Esophagus muscularis mucosa (tissue), 4 donors: ENCODE results near the gene ACOXL. TPM values are rescaled to one million over a fixed set of nuclear protein-coding genes. Genes with fewer than 3 reads are reported as not detected.

Source experiments
- DNase-seq: peaks from one replicate; pipeline ENCODE4 v3.0.0-alpha.2; 2017; ENCODE audit errors: extremely low spot score
- H3K27ac ChIP-seq, 4 donors: fragments of 200-600 bp; sonication (generic); replicated peaks in 1 of 4; 1 replicate in 3 of 4; 2 replicates in 1 of 4; pipeline ENCODE4 v1.5.1; 2016 to 2019; ENCODE audit warnings: mild to moderate bottlenecking in 1 of 4
- H3K27me3 ChIP-seq, 4 donors: fragments of 200-600 bp; sonication (generic); one replicate each; pipeline versions ENCODE4 v1.5.1 to v1.6.0; 2016 to 2019
- H3K36me3 ChIP-seq, 4 donors: fragments of 200-600 bp; sonication (generic); one replicate each; pipeline ENCODE4 v1.5.1; 2016 to 2019
- H3K4me1 ChIP-seq, 4 donors: fragments of 200-600 bp; sonication (generic); one replicate each; pipeline ENCODE4 v1.5.1; 2016 to 2019
- H3K4me3 ChIP-seq, 4 donors: fragments of 200-600 bp; sonication (generic); 1 replicate in 2 of 4; 2 replicates in 2 of 4; pipeline ENCODE4 v1.5.1; 2016 to 2019; ENCODE audit warnings: mild to moderate bottlenecking in 4 of 4, moderate library complexity in 1 of 4
- H3K9me3 ChIP-seq, 4 donors: fragments of 200-600 bp; sonication (generic); 1 replicate in 3 of 4; 2 replicates in 1 of 4; pipeline ENCODE4 v1.5.1; 2016 to 2019
- EP300 ChIP-seq: sonication (generic); formaldehyde crosslinking; IDR thresholded peaks from one replicate; pipeline ENCODE4 v1.6.1; 2017; ENCODE audit warnings: antibody characterized with exemption
- POLR2A ChIP-seq: fragments of 450-650 bp; IDR thresholded peaks from one replicate; pipeline ENCODE4 v1.6.1; 2017; ENCODE audit warnings: antibody characterized with exemption, moderate library complexity, mild to moderate bottlenecking, low read depth
- POLR2AphosphoS5 ChIP-seq, 2 donors: sonication (generic); formaldehyde crosslinking; IDR thresholded peaks; one replicate each; pipeline ENCODE4 v1.6.1; 2017; ENCODE audit warnings: antibody characterized with exemption in 2 of 2
- WGBS: methylation state at CpG from one replicate; pipeline ENCODE4 v1.1.5; 2018; 5-methylcytosine and 5-hydroxymethylcytosine counted together
- intact Hi-C: fragments of 100-400 bp; cut with DNase I; formaldehyde crosslinking; loops from one replicate; pipeline ENCODE4 v1.15.1; 2023
- total RNA-seq, 4 donors: library from RNA; depleted of rRNA; stranded (reverse); fragments of >200 nt; gene quantifications; one replicate each; pipeline versions ENCODE4 v1.1.0 to v1.2.1, GENCODE V29; 2016
- TF ChIP-seq, protein P1 (sequence below), 3 experiments: fragments of 200-600 bp in 2 of 3; fragments of 450-650 bp in 1 of 3; sonication (generic) in 2 of 3; IDR thresholded peaks; one replicate each; pipeline ENCODE4 v1.5.1; 2017 to 2019; ENCODE audit warnings: antibody characterized with exemption in 3 of 3, mild to moderate bottlenecking in 2 of 3, moderate library complexity in 1 of 3

The ACOXL gene
- total RNA-seq, 4 donors from 2014 or later: not detected

DNA sequence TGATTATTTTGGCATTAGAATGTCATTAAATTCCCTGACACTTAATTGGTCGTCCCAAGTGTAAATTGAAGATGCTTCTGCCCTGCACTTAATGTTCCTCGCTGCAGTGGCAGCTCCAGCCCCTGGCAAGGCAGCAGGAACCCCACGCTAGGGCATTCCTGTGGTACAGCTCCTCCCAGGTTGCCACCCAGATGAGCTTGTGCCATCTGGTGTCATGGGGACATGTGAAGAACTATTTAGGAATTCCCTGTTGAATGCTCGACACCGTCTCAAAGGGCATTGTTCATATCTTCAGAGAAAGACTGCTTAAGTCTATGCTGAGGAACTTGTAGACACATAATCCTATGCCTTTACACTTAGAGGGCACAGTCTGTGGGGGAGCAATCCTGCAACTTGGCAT lies 427.3 kb downstream of the ACOXL start:
- WGBS: 82% methylated on average over 4 of the region's 5 CpGs
- Histone ChIP-seq H3K9me3 (no peaks in the 10 kb centered on the region), H3K4me1 (peaks cover 26 to 47% (median 41%) of the 10 kb centered on the region in 4 donors), H3K27me3 (no peaks in the 10 kb centered on the region), H3K36me3 (peaks cover 0 to 5% (median 2%) of the 10 kb centered on the region in 4 donors), H3K27ac (no peak overlapping the region), H3K4me3 (no peak overlapping the region)
- intact Hi-C loops: no loop called here
- TF ChIP-seq POLR2A (no peak), POLR2AphosphoS5 (IDR thresholded peaks at IDR 0.05) (no peak), EP300 (no peak)
- no peak for DNase-seq

- H3K4me3 ChIP-seq: no peak overlapping the region
- peaks cover 30 to 55% (median 48%) of the 10 kb centered on the region in 4 donors for H3K4me1 ChIP-seq
- no peaks in the 10 kb centered on the region for H3K27me3 ChIP-seq
- 70% methylated on average over 3 of the region's 3 CpGs for WGBS
- intact Hi-C loops: no loop called here
- no peak overlapping the region for H3K27ac ChIP-seq
- TF ChIP-seq POLR2AphosphoS5 (IDR thresholded peaks at IDR 0.05) (no peak), EP300 (no peak), POLR2A (no peak)
- TF ChIP-seq, protein P1, sequence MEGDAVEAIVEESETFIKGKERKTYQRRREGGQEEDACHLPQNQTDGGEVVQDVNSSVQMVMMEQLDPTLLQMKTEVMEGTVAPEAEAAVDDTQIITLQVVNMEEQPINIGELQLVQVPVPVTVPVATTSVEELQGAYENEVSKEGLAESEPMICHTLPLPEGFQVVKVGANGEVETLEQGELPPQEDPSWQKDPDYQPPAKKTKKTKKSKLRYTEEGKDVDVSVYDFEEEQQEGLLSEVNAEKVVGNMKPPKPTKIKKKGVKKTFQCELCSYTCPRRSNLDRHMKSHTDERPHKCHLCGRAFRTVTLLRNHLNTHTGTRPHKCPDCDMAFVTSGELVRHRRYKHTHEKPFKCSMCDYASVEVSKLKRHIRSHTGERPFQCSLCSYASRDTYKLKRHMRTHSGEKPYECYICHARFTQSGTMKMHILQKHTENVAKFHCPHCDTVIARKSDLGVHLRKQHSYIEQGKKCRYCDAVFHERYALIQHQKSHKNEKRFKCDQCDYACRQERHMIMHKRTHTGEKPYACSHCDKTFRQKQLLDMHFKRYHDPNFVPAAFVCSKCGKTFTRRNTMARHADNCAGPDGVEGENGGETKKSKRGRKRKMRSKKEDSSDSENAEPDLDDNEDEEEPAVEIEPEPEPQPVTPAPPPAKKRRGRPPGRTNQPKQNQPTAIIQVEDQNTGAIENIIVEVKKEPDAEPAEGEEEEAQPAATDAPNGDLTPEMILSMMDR (IDR thresholded peaks at IDR 0.05): no peak
- no peak for DNase-seq
- H3K36me3 ChIP-seq: peaks cover 0 to 14% (median 6%) of the 10 kb centered on the region in 4 donors
- no peaks in the 10 kb centered on the region for H3K9me3 ChIP-seq
These were observed 428.4 kb downstream of the ACOXL start for GRCh38 chr2:111160758-111161157.

GRCh38 chr2:111161971-111162370 lies 429.6 kb downstream of the ACOXL start:
- no peak for TF ChIP-seq EP300
- peak in 1 of 2 donors; percentile 12 for TF ChIP-seq POLR2AphosphoS5 (IDR thresholded peaks at IDR 0.05)
- Histone ChIP-seq H3K27me3 (no peaks in the 10 kb centered on the region), H3K27ac (no peak overlapping the region), H3K9me3 (no peaks in the 10 kb centered on the region), H3K4me1 (peaks cover 30 to 55% (median 48%) of the 10 kb centered on the region in 4 donors), H3K36me3 (peaks cover 0 to 17% (median 10%) of the 10 kb centered on the region in 4 donors), H3K4me3 (no peak overlapping the region)
- DNase-seq: no peak
- intact Hi-C loops: no loop called here
- 59% methylated on average over 12 of the region's 12 CpGs for WGBS

DNA sequence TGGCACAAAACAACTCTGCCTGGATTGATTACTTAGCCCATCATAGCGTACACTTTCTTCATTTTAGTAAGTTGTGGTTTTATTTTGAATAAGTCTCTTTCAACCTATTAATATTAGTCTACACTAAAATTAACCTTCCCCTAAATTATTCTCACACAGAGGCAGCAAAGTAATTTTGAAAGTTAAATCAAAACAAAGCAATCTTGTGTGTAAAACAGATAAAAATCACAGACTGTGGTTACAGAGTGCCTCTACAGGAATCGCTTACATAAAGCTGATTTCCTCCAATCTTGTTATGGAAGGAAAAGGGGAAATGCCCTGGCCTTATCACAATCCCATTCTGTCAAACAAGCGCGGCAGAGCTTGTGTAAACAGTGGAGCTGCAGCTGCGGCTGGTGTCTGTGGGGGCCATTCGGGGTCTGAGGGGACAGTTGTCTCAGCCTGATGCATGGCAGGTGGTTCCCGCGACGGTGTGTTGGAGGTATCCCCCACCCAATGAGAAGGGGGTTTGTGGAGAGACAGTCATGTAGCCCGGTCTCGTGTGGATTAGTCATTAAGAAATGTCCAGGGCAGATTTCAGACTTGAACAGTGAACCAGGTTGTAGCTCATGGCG lies 430.5 kb downstream of the ACOXL start:
- no peaks in the 10 kb centered on the region for H3K9me3 ChIP-seq
- TF ChIP-seq, protein P1 (IDR thresholded peaks at IDR 0.05): no peak
- TF ChIP-seq EP300 (no peak), POLR2AphosphoS5 (IDR thresholded peaks at IDR 0.05) (no peak), POLR2A (no peak)
- DNase-seq: no peak
- peaks cover 30 to 55% (median 49%) of the 10 kb centered on the region in 4 donors for H3K4me1 ChIP-seq
- peaks cover 0 to 17% (median 10%) of the 10 kb centered on the region in 4 donors for H3K36me3 ChIP-seq
- intact Hi-C loops: no loop called here
- WGBS: 69% methylated on average over 12 of the region's 12 CpGs
- H3K4me3 ChIP-seq: no peak overlapping the region
- H3K27ac ChIP-seq: no peak overlapping the region
- H3K27me3 ChIP-seq: no peaks in the 10 kb centered on the region

DNA sequence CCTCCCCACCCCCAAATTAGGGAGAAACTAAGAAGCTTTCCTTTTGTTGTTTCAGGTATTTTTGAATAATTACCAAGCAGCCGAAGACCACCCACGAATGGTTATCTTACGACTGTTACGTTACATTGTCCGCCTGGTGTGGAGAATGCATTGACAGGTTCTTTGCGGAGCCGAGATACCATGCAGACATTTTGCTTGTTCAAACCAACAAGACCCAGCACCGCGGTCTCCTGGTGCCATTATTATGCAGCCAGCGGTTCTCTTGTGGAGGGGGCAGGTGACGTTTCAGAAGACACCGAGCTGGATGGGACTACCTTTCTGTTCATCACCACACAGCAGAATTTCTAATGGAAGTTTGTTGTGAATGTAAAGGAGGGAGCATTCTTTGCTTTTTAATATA lies 431.7 kb downstream of the ACOXL start:
- H3K27me3 ChIP-seq: no peaks in the 10 kb centered on the region
- WGBS: 94% methylated on average over 12 of the region's 12 CpGs
- TF ChIP-seq POLR2A (no peak), POLR2AphosphoS5 (IDR thresholded peaks at IDR 0.05) (no peak), EP300 (no peak)
- TF ChIP-seq, protein P1 (IDR thresholded peaks at IDR 0.05): no peak
- no peaks in the 10 kb centered on the region for H3K9me3 ChIP-seq
- DNase-seq: no peak
- intact Hi-C loops: no loop called here
- H3K4me3 ChIP-seq: no peak overlapping the region
- H3K36me3 ChIP-seq: peaks cover 0 to 17% (median 10%) of the 10 kb centered on the region in 4 donors
- peaks cover 35 to 64% (median 57%) of the 10 kb centered on the region in 4 donors for H3K4me1 ChIP-seq
- H3K27ac ChIP-seq: no peak overlapping the region

- H3K4me3 ChIP-seq: no peak overlapping the region
- peaks cover 28 to 63% (median 49%) of the 10 kb centered on the region in 4 donors for H3K4me1 ChIP-seq
- no peaks in the 10 kb centered on the region for H3K27me3 ChIP-seq
- H3K36me3 ChIP-seq: peaks cover 0 to 17% (median 10%) of the 10 kb centered on the region in 4 donors
- no peak for DNase-seq
- WGBS: 66% methylated on average over 7 of the region's 7 CpGs
- intact Hi-C loops: no loop called here
- no peaks in the 10 kb centered on the region for H3K9me3 ChIP-seq
- H3K27ac ChIP-seq: no peak overlapping the region
- TF ChIP-seq POLR2A: no peak
- no peak for TF ChIP-seq EP300
- TF ChIP-seq, protein P1 (IDR thresholded peaks at IDR 0.05): no peak
- no peak for TF ChIP-seq POLR2AphosphoS5 (IDR thresholded peaks at IDR 0.05)
These were observed 432.7 kb downstream of the ACOXL start for GRCh38 chr2:111165084-111165483.
